Fibroblast of the conjunctiva (primary cell): ENCODE results near the gene DPP7.
A peak's percentile ranks its signal among the peaks of the same experiment; 100 is the strongest.
"Not testable (repeated sequence)": the region's sequence is repeated elsewhere in the genome, so short reads cannot be mapped to it uniquely, and the experiment has no call there.

Source experiments
- DNase-seq: peaks from one replicate; pipeline ENCODE4 v3.0.0-alpha.2; 2010; ENCODE audit warnings: low read depth

DPP7 gene

GRCh38 chr9:137070906-137071275 lies 43.6 kb downstream of the DPP7 start:
- no peak for DNase-seq

GRCh38 chr9:137070201-137070905 lies 44.2 kb downstream of the DPP7 start, which contains the start of gene SAPCD2:
Gene SAPCD2, minus strand, starts transcription at chr9:137070557. Its CDS starts 97 bp downstream, at chr9:137070460.
- peak; percentile 67 for DNase-seq

- DNase-seq, result no peak
Observed at GRCh38 chr9:137069508-137070091, 44.9 kb downstream of the DPP7 start.

DNA sequence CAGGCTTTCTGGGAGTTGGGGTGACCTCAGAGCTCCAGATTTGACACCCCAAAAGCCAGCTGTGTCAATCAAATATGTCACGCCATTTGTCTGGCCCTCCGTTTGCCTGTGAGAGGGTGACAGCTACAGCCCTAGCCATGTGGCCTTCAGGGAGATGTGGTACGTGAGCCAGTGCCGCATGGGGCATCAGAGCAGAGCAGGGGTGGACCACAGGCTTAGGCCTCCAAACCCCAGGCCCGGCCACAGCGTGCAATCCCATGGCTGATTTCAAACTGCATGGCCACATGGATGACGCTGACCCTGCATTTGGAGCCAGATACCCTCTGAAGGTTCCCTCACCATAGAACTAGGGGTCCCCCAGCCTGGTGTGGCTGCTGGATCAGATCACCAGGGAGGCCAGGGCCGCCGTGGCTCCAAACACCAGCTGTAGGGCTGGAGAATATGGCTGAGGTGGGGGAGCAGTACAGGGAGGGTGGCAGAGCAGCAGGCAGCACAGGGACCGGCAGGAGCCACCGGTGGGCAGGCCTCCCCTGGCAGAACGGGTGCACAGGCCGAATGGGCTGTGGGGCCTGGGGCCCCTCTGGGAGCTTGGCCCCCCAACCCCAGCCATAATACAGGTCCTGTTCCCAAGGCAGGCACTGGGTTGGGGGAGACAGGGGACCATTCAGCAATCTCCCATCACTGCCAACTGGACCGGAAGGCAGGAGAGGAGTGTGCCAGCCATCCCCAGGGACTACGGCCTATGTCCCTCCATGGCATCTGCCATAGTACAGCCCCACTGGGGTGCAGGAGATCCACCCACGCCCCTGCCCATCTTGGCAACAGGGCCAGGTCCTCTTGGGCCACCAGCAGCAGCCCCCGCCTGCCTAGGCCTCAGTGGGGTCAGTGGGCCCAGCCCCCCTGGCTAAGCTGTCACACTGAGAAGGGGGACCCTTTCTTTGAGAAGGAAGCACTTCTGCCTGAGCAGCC lies 45.7 kb downstream of the DPP7 start:
- DNase-seq, result no peak

GRCh38 chr9:137067860-137068538 lies 46.5 kb downstream of the DPP7 start:
- DNase-seq, result peak; percentile 62

- no peak for DNase-seq
Observed at GRCh38 chr9:137066096-137066861, 48.3 kb downstream of the DPP7 start.

DNA sequence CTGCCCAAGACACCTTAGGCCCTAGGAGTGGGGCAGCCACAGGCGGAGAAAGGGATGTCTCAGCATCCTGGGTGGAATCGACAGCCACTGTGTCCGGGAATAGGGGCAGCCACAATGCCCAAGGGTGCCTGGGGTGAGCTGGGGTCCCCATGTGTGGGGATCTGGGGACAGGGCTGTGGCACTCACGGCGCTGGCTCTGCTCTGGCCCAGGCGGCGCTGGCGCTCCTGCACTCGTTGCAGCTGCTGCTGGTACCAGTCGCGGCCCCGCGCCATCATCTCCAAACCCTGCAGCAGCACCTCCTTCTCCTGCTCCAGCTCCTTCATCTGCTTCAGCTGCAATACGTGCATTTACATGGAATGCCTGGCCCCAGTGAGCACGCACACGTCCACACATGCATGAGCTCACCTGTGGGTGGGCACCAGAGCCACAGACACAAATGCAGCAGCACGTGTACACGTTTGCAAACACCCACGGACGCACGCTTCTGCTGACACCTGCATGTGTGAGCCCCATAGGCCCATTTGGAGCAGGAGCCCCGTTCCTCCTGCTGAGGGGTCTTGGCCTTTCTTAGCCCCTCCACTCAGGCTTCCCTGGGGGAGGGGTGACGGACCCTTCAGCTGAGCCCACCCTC lies 49.1 kb downstream of the DPP7 start:
- DNase-seq, result no peak

DNA sequence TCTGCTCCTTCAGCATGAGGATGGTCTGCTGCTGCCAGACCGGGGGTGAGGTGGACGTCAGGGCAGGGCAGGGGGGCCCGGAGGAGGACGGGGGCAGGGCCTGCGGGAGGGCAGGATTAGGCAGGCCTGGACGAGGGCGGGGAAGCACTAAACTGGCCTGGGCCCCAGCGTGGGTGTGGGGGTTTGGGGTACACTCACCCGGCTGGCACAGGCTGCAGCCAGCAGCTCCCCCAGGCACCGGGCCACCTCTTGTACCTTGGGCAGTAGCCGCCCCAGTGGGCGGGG lies 49.7 kb downstream of the DPP7 start:
- DNase-seq, result no peak

DNA sequence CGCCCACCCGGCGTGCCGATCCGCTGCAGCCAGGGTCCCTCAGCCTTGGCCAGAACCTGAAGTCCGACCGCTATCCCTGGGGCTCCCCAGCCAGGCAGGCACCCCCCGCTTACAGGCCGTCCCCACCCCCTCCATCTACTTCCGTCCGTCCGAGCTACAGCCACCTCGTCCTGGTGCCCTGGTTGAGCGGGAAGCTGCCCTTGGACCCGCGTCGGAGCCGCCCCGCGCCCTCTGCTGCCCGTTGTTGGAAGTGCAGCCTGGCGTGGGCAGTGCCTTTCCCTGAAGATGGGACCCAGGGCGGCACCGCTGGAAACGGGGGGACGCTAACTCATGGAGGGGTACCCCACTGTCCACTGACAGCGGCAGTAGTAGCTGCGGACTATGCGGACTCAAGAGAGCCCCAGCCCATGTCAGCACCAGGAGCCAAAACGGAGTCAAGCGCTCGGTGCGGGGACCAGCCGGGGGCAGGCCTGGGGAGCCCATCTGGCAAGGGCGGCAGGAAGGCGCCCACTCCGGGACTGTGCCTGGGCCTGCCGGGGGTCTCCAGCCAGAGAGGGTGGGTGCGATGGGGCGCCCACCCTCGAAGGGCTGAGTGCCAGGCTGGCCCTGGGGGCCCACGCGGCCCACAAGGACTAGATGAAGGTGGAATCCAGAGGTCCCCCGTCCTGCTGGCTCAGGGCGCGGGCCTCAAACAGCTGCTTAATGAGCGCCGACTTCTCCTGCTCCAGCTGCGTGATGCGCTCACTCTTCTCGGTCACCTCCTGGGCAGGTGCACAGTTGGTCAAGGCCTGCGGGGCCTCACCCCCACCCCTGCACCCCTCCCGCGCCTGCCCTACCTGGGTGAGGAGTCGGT lies 50.3 kb downstream of the DPP7 start:
- no peak for DNase-seq

DNA sequence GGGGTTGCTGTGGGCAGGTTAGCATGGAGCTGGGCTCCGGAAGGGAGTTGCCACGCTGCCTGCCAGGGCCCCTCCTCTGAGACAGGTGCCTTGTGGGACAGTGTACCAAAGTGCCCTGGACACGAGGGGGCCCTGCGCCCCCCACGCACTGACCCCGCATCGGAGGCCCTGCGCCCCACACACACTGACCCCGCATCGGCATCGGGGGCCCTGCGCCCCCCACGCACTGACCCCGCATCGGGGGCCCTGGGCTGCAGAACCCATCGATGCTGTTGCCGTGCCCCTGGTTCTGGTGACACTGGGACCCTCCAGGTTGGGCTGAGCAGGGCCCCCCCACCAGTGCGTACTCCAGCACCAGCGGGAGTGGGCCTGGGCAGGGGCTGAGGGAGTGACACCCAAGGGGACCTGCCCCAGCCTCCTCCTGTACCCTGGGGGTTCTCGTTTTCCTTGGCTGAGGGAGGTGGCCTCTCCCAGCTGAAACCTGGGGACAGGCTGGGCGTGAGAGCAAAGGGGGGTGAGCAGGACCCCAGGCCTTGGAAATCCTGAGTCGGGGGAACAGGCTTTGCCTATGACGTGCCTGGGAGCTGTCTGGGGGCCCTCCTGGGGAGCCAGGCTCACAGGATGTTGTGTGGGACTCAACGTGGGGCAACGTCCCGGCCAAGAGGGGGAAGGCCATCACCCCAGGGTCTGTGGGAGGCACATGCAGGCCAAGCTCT lies 51.1 kb downstream of the DPP7 start:
- DNase-seq, result no peak

- DNase-seq, result not testable (repeated sequence)
Observed at GRCh38 chr9:137062798-137063197, 51.7 kb downstream of the DPP7 start.

DNA sequence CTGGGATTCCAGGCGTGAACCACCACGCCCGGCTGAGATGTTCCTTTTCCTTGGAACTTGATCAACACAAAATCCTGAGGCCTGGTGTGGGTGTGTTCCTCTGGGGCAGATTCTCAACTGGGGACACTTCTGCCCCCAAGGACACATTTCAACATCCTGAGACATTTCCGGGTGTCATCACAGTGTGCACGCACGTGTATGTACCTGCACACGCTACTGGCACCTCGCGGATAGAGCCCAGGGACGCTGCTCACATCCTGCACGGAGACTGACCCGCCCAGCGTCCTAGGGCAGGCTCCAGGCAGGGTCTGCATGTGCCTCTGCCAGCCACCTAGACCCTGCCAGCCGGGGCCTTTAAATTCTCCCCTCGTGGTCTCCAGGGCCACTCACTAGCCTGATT lies 52.1 kb downstream of the DPP7 start:
- no peak for DNase-seq
